Upper lobe of left lung (tissue), 4 donors: ENCODE data around the gene RNF17.

Experiments used
- CTCF ChIP-seq, 6 experiments: fragments of 450-650 bp in 4 of 6; fragments of 200-600 bp in 2 of 6; sonication (generic) in 2 of 6; IDR thresholded peaks; one replicate each; pipeline ENCODE4 v1.5.1; 2016 to 2019; ENCODE audit warnings: antibody characterized with exemption in 6 of 6
- EP300 ChIP-seq, 4 donors: sonication (generic); formaldehyde crosslinking; IDR thresholded peaks; one replicate each; pipeline ENCODE4 v1.5.1; 2017; ENCODE audit warnings: antibody characterized with exemption in 4 of 4, control low read depth in 2 of 4
- POLR2A ChIP-seq, 4 donors: fragments of 450-650 bp; IDR thresholded peaks; one replicate each; pipeline ENCODE4 v1.5.1; 2016 to 2017; ENCODE audit warnings: antibody characterized with exemption in 4 of 4, mild to moderate bottlenecking in 2 of 4

- TF ChIP-seq CTCF (IDR thresholded peaks at IDR 0.05) (no peak), EP300 (IDR thresholded peaks at IDR 0.05) (no peak), POLR2A (IDR thresholded peaks at IDR 0.05) (no peak)
Measured at GRCh38 chr13:24875566-24875965, 111.6 kb downstream of the RNF17 start.
